CD4-positive, alpha-beta T cell treated with Interferon alpha-2 for 1 hour (primary cell): ENCODE data around the gene HYAL2.

Experiments used
- DNase-seq, 2 donors: peaks; one replicate each; pipeline ENCODE4 v3.0.0-alpha.2; 2020 to 2022

Gene HYAL2

GRCh38 chr3:50302095-50303012 is 20.2 kb downstream of the HYAL2 start:
- no peak for DNase-seq

DNA sequence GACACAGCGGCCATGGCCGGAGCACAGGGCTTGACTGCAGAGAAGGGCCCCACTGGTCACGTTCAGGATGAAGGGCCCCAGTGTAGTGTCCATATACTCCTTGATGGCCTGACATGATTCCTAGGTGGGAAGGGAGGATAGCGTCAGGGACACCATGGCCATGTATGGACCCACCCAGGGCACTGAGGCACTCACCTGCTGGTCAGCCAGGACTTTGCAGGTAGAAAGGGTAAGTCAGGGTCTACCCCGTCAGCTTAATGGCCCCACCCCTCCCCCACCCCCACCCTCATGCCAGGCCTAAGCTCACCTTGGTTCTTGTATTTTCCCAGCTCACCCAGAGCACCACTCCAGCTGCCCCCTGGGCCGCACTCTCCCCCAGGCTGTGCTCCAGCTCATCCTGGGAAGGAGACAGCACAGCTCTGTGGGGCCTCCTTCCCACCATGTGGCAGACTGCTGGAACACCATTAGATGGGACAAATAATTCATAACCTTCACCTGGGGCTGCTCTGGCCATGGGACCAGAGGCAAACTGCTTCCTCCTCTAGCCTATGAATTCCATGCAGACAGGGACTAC is 21.8 kb downstream of the HYAL2 start:
- DNase-seq, result no peak

- peak; percentile 34 to 61 for DNase-seq
Measured at GRCh38 chr3:50299929-50300680, 22.4 kb downstream of the HYAL2 start.

DNA sequence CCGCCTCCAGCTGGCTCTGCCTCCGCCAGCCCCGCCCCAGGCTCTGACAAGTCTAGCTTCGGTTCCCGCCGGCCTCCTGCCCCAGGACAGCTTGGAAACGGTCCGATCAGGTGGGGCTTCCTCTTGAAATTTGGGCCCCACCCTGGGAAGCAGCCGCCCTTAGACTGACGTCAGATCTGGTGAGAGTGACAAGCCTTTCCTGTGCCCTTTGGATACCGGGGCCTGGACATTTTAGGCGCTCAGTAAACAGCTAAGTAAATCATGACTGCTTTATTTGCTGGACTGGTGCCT is 23.0 kb downstream of the HYAL2 start:
- DNase-seq, result no peak

GRCh38 chr3:50298836-50299637 is 23.5 kb downstream of the HYAL2 start, which contains the start of the genes HYAL3 and NAA80:
TSS of gene HYAL3 (minus strand) at chr3:50299405. CDS start at chr3:50295602, 3,803 bp downstream.
TSS of gene NAA80 (minus strand) at chr3:50299405. CDS start at chr3:50297463, 1,942 bp downstream.
- DNase-seq, result peak; percentile 99 to 100

GRCh38 chr3:50297896-50298725 is 24.4 kb downstream of the HYAL2 start:
- DNase-seq, result peak in 1 of 2 donors; percentile 28

- no peak for DNase-seq
Measured at GRCh38 chr3:50297384-50297775, 25.2 kb downstream of the HYAL2 start.

DNA sequence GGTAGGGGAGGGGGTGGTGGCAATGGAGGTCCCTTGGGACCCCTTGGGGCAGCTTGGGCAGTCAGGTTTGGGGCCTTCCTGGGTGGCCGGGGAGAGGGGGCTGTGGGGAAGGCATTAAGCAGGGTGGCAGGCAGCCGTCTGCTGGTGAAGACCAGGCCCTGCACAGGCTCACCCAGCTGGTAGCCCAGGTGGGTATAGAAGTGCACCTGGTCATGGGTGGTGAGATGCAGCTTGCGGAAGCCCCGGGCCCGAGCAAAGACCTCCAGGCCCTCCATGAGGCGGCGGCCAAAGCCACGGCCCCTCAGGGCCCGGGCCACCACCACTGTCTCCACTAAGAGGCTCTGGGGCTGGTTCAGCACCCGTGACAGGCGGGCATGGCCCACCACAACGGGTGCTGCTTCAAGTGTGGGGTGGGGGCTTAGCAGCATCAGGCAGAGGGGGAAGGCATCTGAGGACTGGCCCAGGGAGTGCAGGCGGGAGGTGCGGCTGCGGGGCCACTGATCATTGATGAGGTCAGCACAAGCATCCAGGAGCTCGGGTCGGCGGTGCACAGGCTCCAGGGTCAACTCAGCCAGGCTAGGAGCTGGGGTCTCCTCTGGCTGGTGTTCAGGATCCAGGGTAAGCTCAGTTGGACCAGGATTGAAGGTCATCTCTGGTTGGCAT is 25.7 kb downstream of the HYAL2 start:
- DNase-seq, result no peak

- DNase-seq, result no peak
Measured at GRCh38 chr3:50295553-50296431, 26.8 kb downstream of the HYAL2 start.

DNA sequence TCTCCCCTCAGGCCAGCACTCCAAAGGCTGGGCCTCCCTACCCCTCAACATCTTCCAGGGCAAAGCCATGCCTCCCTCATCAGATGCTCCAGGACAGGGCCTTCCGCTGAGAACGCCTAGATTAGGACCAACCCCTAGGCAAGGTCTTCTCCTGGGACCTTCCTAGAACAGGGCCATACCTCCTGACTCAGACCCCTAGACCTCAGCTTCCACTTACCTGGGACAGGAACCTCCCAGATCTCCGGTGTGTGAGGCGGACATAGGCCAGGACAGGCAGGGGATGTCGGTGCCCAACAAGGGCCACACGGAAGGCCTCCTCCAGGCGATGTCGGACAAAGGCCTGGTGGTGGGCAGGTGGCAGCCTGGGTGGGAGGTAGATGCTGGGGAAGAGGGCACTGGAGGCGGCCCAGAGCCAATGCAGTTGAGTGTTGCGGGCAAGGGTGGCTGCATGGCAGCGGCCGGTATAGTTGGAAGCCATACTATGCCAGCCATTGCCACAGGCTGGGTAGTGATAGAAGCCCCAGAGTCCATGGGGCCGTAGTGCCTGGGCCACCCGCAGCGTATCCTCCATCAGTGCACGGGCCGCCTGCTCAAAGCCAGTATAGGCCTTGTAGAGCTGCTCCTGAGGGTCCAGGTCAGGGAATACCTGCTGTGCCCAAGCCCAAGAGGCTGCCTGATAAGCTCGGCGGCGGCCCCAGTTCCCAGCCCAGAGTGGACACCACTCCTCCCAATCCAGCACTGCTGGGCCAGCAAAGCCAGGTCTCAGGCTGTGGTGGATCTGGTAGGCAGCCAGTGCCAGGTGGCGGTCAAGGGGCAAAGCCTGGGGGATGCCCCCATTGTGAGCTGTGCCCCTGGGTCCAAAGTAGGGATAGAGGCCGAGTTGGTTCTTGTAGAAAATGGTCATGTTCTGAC is 27.8 kb downstream of the HYAL2 start:
- no peak for DNase-seq

DNA sequence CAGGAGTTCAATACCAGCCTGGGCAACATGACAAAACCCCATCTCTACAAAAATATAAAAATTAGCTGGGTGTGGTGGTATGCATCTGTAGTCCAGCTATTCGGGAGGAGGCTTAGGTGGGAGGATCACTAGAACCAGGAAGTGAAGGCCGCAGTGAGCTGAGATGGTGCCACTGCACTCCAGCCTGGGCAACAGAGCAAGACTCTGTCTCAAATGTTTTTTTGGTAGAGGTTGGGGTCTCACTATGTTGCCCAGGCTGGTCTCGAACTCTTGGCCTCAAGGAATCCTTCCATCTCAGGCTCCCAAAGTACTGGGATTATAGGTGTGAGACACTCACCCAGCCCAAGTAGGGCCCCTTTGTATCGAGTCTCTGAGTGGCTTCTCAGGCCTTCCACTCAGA is 28.5 kb downstream of the HYAL2 start:
- no peak for DNase-seq

DNA sequence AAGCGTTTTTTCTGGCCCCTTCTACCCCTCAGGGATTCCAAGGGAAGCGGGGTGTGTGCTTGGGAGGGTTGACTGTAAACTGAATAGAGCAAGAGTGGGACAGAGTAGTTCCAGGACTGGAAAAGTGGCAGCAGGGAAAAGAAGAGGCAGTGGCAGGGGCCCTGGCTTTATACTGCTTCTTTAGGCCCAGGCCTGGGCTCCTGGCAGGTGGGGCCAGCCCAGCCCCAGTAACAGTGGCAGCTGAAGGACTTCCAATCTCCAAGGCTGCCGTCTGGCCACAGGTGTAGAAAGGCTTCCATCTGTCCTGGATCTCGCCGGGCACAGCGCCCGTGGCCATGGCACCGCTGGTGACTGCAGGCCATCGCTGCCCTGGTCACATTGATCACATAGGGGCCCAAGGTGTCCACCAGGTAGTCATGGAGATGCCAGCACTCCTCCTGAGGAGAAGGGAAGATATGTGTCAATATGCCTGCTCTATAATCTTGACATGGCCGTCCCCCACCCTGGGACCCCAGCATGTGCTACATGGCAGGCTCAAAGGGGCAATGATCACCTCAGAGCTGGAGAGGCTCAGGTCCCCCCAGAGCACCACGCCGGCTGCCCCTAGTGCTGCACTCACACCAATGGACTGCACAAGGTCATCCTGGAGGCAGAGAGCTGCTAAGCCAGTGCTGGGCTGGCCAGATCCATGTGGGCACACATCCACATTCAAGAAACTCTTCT is 29.3 kb downstream of the HYAL2 start:
- DNase-seq, result no peak

- peak; percentile 96 to 97 for DNase-seq
Measured at GRCh38 chr3:50292159-50293078, 30.1 kb downstream of the HYAL2 start, which contains the start of gene IFRD2. TSS of gene IFRD2 (minus strand) at chr3:50292429. CDS start at chr3:50292274, 155 bp downstream.

GRCh38 chr3:50290161-50290641 is 32.3 kb downstream of the HYAL2 start:
- DNase-seq, result no peak

DNA sequence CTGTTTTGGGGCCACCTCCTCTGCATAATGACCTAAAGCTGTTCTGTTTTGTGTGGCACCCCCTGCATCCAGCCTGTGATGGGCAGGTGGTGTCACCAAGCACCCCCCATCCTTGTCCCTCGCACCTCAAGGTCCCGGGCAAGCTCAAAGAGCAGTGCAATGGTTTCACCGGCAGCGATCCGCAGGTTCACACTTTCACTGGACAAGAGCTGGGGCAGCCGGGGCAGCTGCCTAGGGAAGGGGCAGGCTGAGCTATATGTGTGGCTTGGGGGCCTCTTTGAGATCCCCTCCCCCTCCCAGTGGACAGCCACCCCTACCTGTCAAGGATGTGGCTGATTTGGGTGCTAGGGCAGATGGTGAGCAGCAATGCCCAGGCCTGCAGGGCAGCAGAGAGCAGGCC is 33.4 kb downstream of the HYAL2 start:
- no peak for DNase-seq

DNA sequence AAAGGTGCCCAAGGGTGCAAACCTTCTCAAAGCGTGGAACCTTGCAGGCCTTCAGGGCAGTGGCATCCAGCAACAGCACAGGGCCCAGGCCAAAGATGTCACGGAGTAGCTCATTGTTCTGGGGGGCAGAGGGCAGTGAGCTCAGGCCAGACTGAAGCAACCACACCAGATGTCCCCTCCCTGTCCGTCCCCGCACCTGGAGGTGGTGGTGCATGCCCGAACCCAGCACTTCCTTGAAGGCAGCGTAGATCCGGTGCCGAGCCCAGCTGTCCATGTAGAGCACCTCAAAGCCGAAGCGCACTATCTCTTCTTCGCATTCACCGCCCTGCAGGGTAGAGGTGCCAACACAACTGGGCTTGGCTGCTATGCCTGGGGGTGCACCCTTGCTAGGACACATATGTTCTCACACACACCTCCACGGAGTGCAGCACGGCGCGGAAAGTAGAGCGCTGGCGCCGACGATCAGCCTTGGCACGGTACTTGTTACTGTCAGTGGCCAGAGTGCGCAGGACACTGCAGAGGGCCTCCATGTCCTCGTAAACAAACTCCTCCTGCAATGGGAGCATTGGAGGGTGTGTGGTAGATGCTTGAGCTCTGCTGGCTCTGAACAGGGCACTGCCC is 34.0 kb downstream of the HYAL2 start:
- no peak for DNase-seq
